K562 (cell line): ENCODE data around the gene DHDH. TPM values are rescaled to one million over a fixed set of nuclear protein-coding genes. Genes with fewer than 3 reads are reported as not detected.

Experiments used
- CHD4 ChIP-seq: fragments of 200-600 bp; sonication (generic); IDR thresholded peaks from 3 replicates; pipeline ENCODE4 v1.6.1; 2012; ENCODE audit warnings: low read depth, mild to moderate bottlenecking, mixed read lengths, low read length, inconsistent platforms; ENCODE audit not compliant: insufficient read depth, insufficient replicate concordance, poor library complexity, severe bottlenecking
- CREB3L1 ChIP-seq: fragments of 450-650 bp; IDR thresholded peaks from 2 replicates; pipeline ENCODE4 v1.6.1; 2014; ENCODE audit warnings: low read depth, mild to moderate bottlenecking, moderate library complexity, borderline replicate concordance
- DPF2 ChIP-seq: fragments of 450-650 bp; IDR thresholded peaks from 2 replicates; pipeline ENCODE4 v1.6.1; 2016
- MGA ChIP-seq: fragments of 450-650 bp; IDR thresholded peaks from 2 replicates; pipeline ENCODE4 v1.6.1; 2016; ENCODE audit warnings: mild to moderate bottlenecking, moderate library complexity
- PCBP2 ChIP-seq: fragments of 200-400 bp; formaldehyde crosslinking; IDR thresholded peaks from 2 replicates; pipeline ENCODE4 v1.6.1; 2018; ENCODE audit warnings: low read length, low read depth, mild to moderate bottlenecking, moderate library complexity; ENCODE audit not compliant: poor library complexity, severe bottlenecking
- PRPF4 ChIP-seq: fragments of 200-400 bp; formaldehyde crosslinking; IDR thresholded peaks from one replicate; pipeline ENCODE4 v1.6.1; 2017; ENCODE audit warnings: low read length, low read depth, mild to moderate bottlenecking; ENCODE audit not compliant: insufficient read depth, poor library complexity, severe bottlenecking
- RHOXF2B ChIP-seq: fragments of 250-450 bp; sonication (Bioruptor Pico); conservative IDR thresholded peaks from 2 replicates; pipeline ENCODE4 v1.5.1; 2021
- TAF1 ChIP-seq: IDR thresholded peaks from 2 replicates; pipeline ENCODE4 v1.6.1; 2011; ENCODE audit warnings: mild to moderate bottlenecking, low read length, moderate library complexity; ENCODE audit not compliant: insufficient read depth, control insufficient read depth, severe bottlenecking; ENCODE audit errors: extremely low read depth
- ZBTB17 ChIP-seq: fragments of 450-650 bp; formaldehyde crosslinking; IDR thresholded peaks from 2 replicates; pipeline ENCODE4 v1.4.0; 2020; ENCODE audit warnings: mild to moderate bottlenecking
- polyA plus RNA-seq, 8 experiments: library from polyadenylated mRNA; depleted of rRNA in 4 of 8; stranded (reverse) in 5 of 8; unstranded in 3 of 8; fragments of >200 nt; fragmentation: Nextera tagmentation in 2 of 8; fragmentation: Illumina TruSeq in 1 of 8; extraction: Ambion mirVana in 2 of 8; extraction: Trizol in 1 of 8; gene quantifications; 2 replicates each; pipeline versions ENCODE4 v1.2.1 to v1.2.3, GENCODE V29; 2011 to 2014; ENCODE audit warnings: inconsistent platforms in 1 of 8, missing spikeins in 1 of 8
- total RNA-seq, 7 experiments: library from RNA; depleted of rRNA in 6 of 7; stranded (reverse); fragments of >200 nt in 6 of 7; fragmentation: Illumina TruSeq in 2 of 7; extraction: Trizol in 2 of 7; gene quantifications; 2 replicates each; pipeline versions ENCODE4 v1.2.1 to v1.2.3, GENCODE V29; 2011 to 2021; ENCODE audit warnings: low replicate concordance in 1 of 7
- TF ChIP-seq, protein P1 (sequence below): fragments of 250-450 bp; sonication (Bioruptor Pico); IDR thresholded peaks from 2 replicates; pipeline ENCODE4 v1.5.0; 2021
- TF ChIP-seq, protein P2 (sequence below): IDR thresholded peaks from 2 replicates; pipeline ENCODE4 v1.6.1; 2011; ENCODE audit not compliant: insufficient read length; ENCODE audit errors: extremely low read depth

Gene DHDH
- total and polyA plus RNA-seq, 9 of the 15 experiments (the other 6 are each of a cell fraction or from before 2014, with no cell fraction given), result 0.37 to 1.9 (median 0.87) TPM

DNA sequence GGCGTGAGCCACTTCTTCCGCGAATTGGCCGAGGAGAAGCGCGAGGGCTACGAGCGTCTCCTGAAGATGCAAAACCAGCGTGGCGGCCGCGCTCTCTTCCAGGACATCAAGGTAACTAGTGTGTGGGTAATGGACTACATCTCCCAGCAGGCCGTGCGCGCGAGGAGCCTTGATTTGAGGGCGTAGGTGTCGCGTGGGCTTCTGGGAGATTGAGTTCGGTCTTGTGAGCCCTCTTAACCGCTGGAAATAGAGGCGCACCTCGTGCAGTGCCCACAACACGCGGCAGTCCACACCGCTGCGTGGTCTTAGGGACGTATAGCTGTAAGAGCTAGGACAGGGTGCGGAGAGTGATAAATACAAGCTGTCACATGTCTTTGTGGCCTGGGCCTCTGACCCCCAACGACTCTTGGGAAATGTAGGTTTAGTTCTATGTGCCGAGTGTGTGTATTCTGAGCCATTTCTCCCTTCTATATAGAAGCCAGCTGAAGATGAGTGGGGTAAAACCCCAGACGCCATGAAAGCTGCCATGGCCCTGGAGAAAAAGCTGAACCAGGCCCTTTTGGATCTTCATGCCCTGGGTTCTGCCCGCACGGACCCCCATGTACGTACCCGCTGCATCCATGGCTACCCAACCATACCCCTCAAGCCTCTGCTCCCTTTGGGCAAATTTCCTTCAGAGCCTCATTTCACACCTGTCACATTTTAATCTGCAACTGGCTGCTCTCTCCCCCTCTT lies 32.5 kb downstream of the DHDH start (continued):
- TF ChIP-seq, protein P1, sequence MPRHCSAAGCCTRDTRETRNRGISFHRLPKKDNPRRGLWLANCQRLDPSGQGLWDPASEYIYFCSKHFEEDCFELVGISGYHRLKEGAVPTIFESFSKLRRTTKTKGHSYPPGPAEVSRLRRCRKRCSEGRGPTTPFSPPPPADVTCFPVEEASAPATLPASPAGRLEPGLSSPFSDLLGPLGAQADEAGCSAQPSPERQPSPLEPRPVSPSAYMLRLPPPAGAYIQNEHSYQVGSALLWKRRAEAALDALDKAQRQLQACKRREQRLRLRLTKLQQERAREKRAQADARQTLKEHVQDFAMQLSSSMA (CRISPR knock-in tag), result peak; percentile 53; the same call in 1 of the 2 replicates
- TF ChIP-seq, protein P2, sequence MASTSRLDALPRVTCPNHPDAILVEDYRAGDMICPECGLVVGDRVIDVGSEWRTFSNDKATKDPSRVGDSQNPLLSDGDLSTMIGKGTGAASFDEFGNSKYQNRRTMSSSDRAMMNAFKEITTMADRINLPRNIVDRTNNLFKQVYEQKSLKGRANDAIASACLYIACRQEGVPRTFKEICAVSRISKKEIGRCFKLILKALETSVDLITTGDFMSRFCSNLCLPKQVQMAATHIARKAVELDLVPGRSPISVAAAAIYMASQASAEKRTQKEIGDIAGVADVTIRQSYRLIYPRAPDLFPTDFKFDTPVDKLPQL, result no peak
- no peak for TF ChIP-seq PCBP2
- 0 out of 2 replicates have a peak, but pooled peaks have one; percentile 5 for TF ChIP-seq DPF2
- peak; percentile 11 for TF ChIP-seq PRPF4
- TF ChIP-seq CHD4, result no peak
- peak; percentile 46; the same call in 1 of the 2 replicates for TF ChIP-seq CREB3L1
- TF ChIP-seq RHOXF2B (CRISPR knock-in tag), result 0 out of 2 replicates have a peak, but pooled peaks have one; percentile 30
- peak; percentile 50; the same call in 1 of the 2 replicates for TF ChIP-seq ZBTB17 (CRISPR knock-in tag)
- peak; percentile 27 for TF ChIP-seq TAF1
- TF ChIP-seq MGA, result peak; percentile 50; the same call in 1 of the 2 replicates
